Osteoblast (primary cell): ENCODE results near the gene CCDC27. TPM values are rescaled to one million over a fixed set of nuclear protein-coding genes. Genes with fewer than 3 reads are reported as not detected.

Source experiments
- DNase-seq: peaks from one replicate; pipeline ENCODE4 v3.0.0; 2011; ENCODE audit warnings: low spot score, mixed read lengths; ENCODE audit not compliant: insufficient read length; ENCODE audit errors: missing footprints
- H2AFZ ChIP-seq: 2 replicates; pipeline ENCODE4 v1.6.0; 2011; ENCODE audit warnings: mild to moderate bottlenecking, low read length
- H3K27ac ChIP-seq: 2 replicates; pipeline ENCODE4 v1.5.1; 2011; ENCODE audit warnings: mild to moderate bottlenecking, low read depth, low read length, moderate library complexity
- H3K27me3 ChIP-seq: 2 replicates; pipeline ENCODE4 v1.6.0; 2012; ENCODE audit warnings: mild to moderate bottlenecking, control low read depth, inconsistent platforms, low read length, moderate library complexity; ENCODE audit not compliant: insufficient read depth
- H3K36me3 ChIP-seq: 2 replicates; pipeline ENCODE4 v1.5.1; 2011; ENCODE audit warnings: mild to moderate bottlenecking, low read length, control low read depth, moderate library complexity; ENCODE audit not compliant: insufficient read depth
- H3K4me1 ChIP-seq: 2 replicates; pipeline ENCODE4 v1.5.1; 2011; ENCODE audit warnings: mild to moderate bottlenecking, low read length, control low read depth, moderate library complexity; ENCODE audit not compliant: insufficient read depth
- H3K4me2 ChIP-seq: 2 replicates; pipeline ENCODE4 v1.6.0; 2011; ENCODE audit warnings: mild to moderate bottlenecking, low read length; ENCODE audit not compliant: insufficient read depth
- H3K4me3 ChIP-seq: fragments of 200-600 bp; sonication (generic); 3 replicates; pipeline ENCODE4 v1.5.1; 2012; ENCODE audit warnings: mild to moderate bottlenecking, low read length, inconsistent platforms; ENCODE audit not compliant: insufficient read depth
- H3K79me2 ChIP-seq: 2 replicates; pipeline ENCODE4 v1.6.0; 2012; ENCODE audit warnings: mild to moderate bottlenecking, low read length, control low read depth, inconsistent platforms; ENCODE audit not compliant: insufficient read depth
- H3K9me3 ChIP-seq: 2 replicates; pipeline ENCODE4 v1.5.1; 2011; ENCODE audit warnings: low read depth, low read length, control low read depth
- H4K20me1 ChIP-seq: 2 replicates; pipeline ENCODE4 v1.6.0; 2012; ENCODE audit warnings: mild to moderate bottlenecking, low read length, control low read depth; ENCODE audit not compliant: insufficient read depth
- CTCF ChIP-seq: IDR thresholded peaks from 2 replicates; pipeline ENCODE4 v1.5.1; 2011; ENCODE audit warnings: mild to moderate bottlenecking, low read depth, low read length, moderate library complexity; ENCODE audit errors: extremely low read depth
- total RNA-seq: library from RNA; depleted of rRNA; stranded (reverse); fragments of >200 nt; gene quantifications from 2 replicates; pipeline ENCODE4 v1.2.3, GENCODE V29; 2012

CCDC27 gene
- total RNA-seq, 1 donor, result not detected

- H3K9me3 ChIP-seq, result no peaks in the 10 kb centered on the region
- no peak overlapping the region for H3K27ac ChIP-seq
- peaks cover 15% of the 10 kb centered on the region for H3K27me3 ChIP-seq
- TF ChIP-seq CTCF, result no peak
- peak; percentile 89 for DNase-seq
- H3K4me2 ChIP-seq, result no peak overlapping the region
- no peaks in the 10 kb centered on the region for H3K36me3 ChIP-seq
- H3K4me3 ChIP-seq, result no peak overlapping the region
- H2AFZ ChIP-seq, result no peak overlapping the region
- peaks cover 15% of the 10 kb centered on the region for H3K4me1 ChIP-seq
- H4K20me1 ChIP-seq, result no peaks in the 10 kb centered on the region
- no peaks in the 10 kb centered on the region for H3K79me2 ChIP-seq
These were observed 21.5 kb downstream of the CCDC27 start for GRCh38 chr1:3773572-3774275.

DNA sequence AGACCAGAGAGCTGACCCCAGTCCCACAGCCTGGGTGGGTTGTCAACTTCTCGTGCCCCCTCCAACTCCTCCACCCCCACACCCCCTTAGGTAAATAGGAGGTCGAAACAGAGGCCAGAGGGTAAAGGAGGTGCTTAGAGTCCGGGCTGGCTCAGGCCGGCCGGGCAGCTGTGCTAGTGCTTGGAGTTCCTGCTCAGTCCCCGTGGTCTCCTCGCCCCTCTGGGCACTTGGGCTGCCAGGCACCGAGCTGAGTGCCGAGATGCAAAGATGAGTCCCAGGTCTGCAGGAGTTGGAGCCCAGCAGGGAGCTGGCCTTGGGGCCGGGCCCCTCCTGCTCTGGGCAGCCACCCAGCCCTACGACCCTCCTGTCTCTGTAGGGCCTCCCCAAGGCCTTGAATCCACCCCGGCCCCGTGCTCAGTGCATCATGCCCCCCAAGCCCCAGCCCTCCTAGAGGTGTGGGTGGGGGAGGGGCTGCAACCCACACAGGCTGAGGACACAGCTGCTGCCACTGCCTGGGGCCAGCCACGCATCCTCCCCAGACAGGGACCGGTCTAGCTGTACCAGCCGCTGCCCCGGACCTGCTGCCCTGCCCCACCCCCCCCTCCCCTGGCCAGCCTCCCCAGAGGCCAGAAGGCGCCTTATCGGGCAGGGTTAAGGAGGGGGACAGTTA, 22.2 kb downstream of the CCDC27 start:
- TF ChIP-seq CTCF, result no peak

DNA sequence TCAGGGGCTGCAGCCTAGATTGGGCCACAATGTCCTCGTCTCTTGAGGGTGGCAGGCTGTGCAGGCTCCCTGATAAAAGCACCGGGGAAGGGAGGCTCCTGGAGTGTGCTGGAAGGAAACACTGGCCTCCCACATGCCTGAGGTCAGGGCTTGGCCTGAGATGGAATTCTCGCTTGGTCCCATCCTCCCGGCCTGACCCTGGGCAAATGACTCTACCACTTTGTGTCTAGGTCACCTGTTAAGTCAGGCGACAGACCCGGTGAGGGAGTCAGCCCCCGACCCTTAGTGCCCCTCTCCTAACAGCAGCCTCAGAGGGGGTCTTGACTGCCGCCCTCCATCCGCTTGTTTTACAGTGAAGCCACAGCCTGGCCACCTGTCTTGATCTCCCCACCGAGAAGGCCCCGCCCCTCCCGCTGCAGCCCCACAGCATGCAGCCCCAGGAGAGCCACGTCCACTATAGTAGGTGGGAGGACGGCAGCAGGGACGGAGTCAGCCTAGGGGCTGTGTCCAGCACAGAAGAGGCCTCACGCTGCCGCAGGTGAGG, 22.8 kb downstream of the CCDC27 start:
- Histone ChIP-seq H3K4me2 (peak overlapping the region; percentile 68), H3K27ac (no peak overlapping the region), H3K9me3 (no peaks in the 10 kb centered on the region), H3K4me3 (peak overlapping the region; percentile 39), H2AFZ (no peak overlapping the region), H3K79me2 (no peaks in the 10 kb centered on the region), H3K36me3 (peaks cover 11% of the 10 kb centered on the region), H4K20me1 (peaks cover 3% of the 10 kb centered on the region), H3K4me1 (peaks cover 15% of the 10 kb centered on the region), H3K27me3 (peaks cover 15% of the 10 kb centered on the region)
- peak; percentile 97 for DNase-seq
- no peak for TF ChIP-seq CTCF

More for the DNA sequence above, 22.2 kb downstream of the CCDC27 start:
- no peaks in the 10 kb centered on the region for H3K79me2 ChIP-seq
- no peaks in the 10 kb centered on the region for H3K9me3 ChIP-seq
- no peak overlapping the region for H3K4me3 ChIP-seq
- H3K27ac ChIP-seq, result no peak overlapping the region
- H3K27me3 ChIP-seq, result peaks cover 15% of the 10 kb centered on the region
- no peak overlapping the region for H3K4me2 ChIP-seq
- peaks cover 5% of the 10 kb centered on the region for H3K36me3 ChIP-seq
- H2AFZ ChIP-seq, result no peak overlapping the region
- peaks cover 3% of the 10 kb centered on the region for H4K20me1 ChIP-seq
- DNase-seq, result no peak
- peaks cover 15% of the 10 kb centered on the region for H3K4me1 ChIP-seq
